Spinal cord (tissue), 10 donors: ENCODE measurements around the gene CYP11A1. TPM values are rescaled to one million over a fixed set of nuclear protein-coding genes. Genes with fewer than 3 reads are reported as not detected.

Experiments
- DNase-seq, 6 donors: peaks; one replicate each; pipeline versions ENCODE4 v3.0.0 to v3.0.0-alpha.2; 2013 to 2015; ENCODE audit warnings: low spot score in 6 of 6, low read depth in 4 of 6
- H3K27ac ChIP-seq: one replicate; pipeline ENCODE4 v1.5.1; 2013; ENCODE audit warnings: low read depth, low read length, control low read depth
- H3K27me3 ChIP-seq: one replicate; pipeline ENCODE4 v1.6.1; 2013; ENCODE audit warnings: low read length; ENCODE audit not compliant: control insufficient read depth, insufficient read depth
- H3K36me3 ChIP-seq: one replicate; pipeline ENCODE4 v1.6.1; 2013; ENCODE audit warnings: low read length; ENCODE audit not compliant: control insufficient read depth, insufficient read depth
- H3K4me1 ChIP-seq: one replicate; pipeline ENCODE4 v1.6.1; 2013; ENCODE audit warnings: low read length; ENCODE audit not compliant: control insufficient read depth, insufficient read depth
- H3K4me3 ChIP-seq: one replicate; pipeline ENCODE4 v1.5.1; 2013; ENCODE audit warnings: low read depth, low read length, control low read depth
- H3K9me3 ChIP-seq: one replicate; pipeline ENCODE4 v1.6.1; 2013; ENCODE audit warnings: low read length; ENCODE audit not compliant: control insufficient read depth, insufficient read depth
- WGBS: methylation state at CpG from one replicate; pipeline ENCODE4 v1.1.5; 2013; ENCODE audit warnings: missing lambda C conversion rate; ENCODE audit not compliant: insufficient coverage; 5-methylcytosine and 5-hydroxymethylcytosine counted together
- polyA plus RNA-seq, 2 donors: library from polyadenylated mRNA; unstranded; fragments of 120-200 nt; gene quantifications; one replicate each; pipeline ENCODE4 v1.2.1, GENCODE V29; 2013; ENCODE audit not compliant: insufficient read length in 2 of 2
- total RNA-seq, 2 donors: library from RNA; depleted of rRNA in 1 of 2; stranded (reverse); fragments of 120-200 nt in 1 of 2; fragments of >200 nt in 1 of 2; gene quantifications; one replicate each; pipeline versions ENCODE4 v1.2.3 to v1.2.4, GENCODE V29; 2013 to 2014
- donor health status: healthy.

The CYP11A1 gene
- total and polyA plus RNA-seq, 4 donors, result 0.89 to 2.1 (median 1.8) TPM

- no peak for DNase-seq
These were observed 15.0 kb downstream of the CYP11A1 start for GRCh38 chr15:74352393-74352910.

GRCh38 chr15:74351670-74352069 is 15.8 kb downstream of the CYP11A1 start:
- H3K4me3 ChIP-seq, result no peak overlapping the region
- H3K9me3 ChIP-seq, result no peaks in the 10 kb centered on the region
- no peaks in the 10 kb centered on the region for H3K4me1 ChIP-seq
- H3K27me3 ChIP-seq, result no peaks in the 10 kb centered on the region
- no peak for DNase-seq
- H3K27ac ChIP-seq, result no peak overlapping the region
- 25% methylated on average over 2 of the region's 3 CpGs for WGBS
- H3K36me3 ChIP-seq, result no peaks in the 10 kb centered on the region

More at GRCh38 chr15:74352393-74352910, 15.0 kb downstream of the CYP11A1 start:
- WGBS, result 88% methylated on average over 3 of the region's 3 CpGs
- Histone ChIP-seq H3K27ac (no peak overlapping the region), H3K9me3 (no peaks in the 10 kb centered on the region), H3K27me3 (no peaks in the 10 kb centered on the region), H3K36me3 (no peaks in the 10 kb centered on the region), H3K4me3 (no peak overlapping the region), H3K4me1 (no peaks in the 10 kb centered on the region)

GRCh38 chr15:74350295-74351275 is 16.9 kb downstream of the CYP11A1 start:
- H3K36me3 ChIP-seq, result no peaks in the 10 kb centered on the region
- H3K9me3 ChIP-seq, result no peaks in the 10 kb centered on the region
- DNase-seq, result no peak
- H3K4me1 ChIP-seq, result no peaks in the 10 kb centered on the region
- 50% methylated on average over 9 of the region's 14 CpGs for WGBS
- no peaks in the 10 kb centered on the region for H3K27me3 ChIP-seq
- no peak overlapping the region for H3K4me3 ChIP-seq
- H3K27ac ChIP-seq, result no peak overlapping the region

GRCh38 chr15:74349241-74349778 is 18.1 kb downstream of the CYP11A1 start:
- H3K27ac ChIP-seq, result no peak overlapping the region
- no peaks in the 10 kb centered on the region for H3K9me3 ChIP-seq
- no peak overlapping the region for H3K4me3 ChIP-seq
- DNase-seq, result peak in 1 of 6 donors; percentile 64
- no peaks in the 10 kb centered on the region for H3K36me3 ChIP-seq
- no peaks in the 10 kb centered on the region for H3K27me3 ChIP-seq
- H3K4me1 ChIP-seq, result no peaks in the 10 kb centered on the region
- 100% methylated on average over 1 of the region's 3 CpGs for WGBS

DNA sequence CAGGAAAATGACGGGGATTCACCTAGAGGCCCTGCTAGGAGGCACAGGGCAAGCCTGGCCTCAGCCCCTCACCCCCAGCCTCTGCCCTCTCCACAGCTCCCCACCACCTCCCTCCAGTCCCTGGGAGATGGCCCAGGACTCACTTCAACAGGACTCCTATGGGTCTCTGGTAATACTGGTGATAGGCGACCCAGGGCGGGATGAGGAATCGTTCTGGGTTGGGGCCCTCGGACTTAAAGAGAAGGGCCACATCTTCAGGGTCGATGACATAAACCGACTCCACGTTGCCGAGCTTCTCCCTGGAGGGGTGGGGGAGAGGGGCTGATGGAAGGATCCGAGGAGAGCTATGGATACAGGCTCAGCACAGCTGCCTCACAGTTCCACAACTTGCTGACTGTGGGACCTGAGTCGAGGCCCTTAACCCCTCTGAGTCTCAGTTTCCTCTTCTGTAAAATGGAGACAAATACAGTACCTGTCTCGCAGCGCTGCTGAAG is 19.6 kb downstream of the CYP11A1 start:
- Histone ChIP-seq H3K4me1 (no peaks in the 10 kb centered on the region), H3K27ac (no peak overlapping the region), H3K36me3 (no peaks in the 10 kb centered on the region), H3K9me3 (no peaks in the 10 kb centered on the region), H3K4me3 (no peak overlapping the region), H3K27me3 (no peaks in the 10 kb centered on the region)
- WGBS, result 93% methylated on average over 9 of the region's 13 CpGs
- no peak for DNase-seq

DNA sequence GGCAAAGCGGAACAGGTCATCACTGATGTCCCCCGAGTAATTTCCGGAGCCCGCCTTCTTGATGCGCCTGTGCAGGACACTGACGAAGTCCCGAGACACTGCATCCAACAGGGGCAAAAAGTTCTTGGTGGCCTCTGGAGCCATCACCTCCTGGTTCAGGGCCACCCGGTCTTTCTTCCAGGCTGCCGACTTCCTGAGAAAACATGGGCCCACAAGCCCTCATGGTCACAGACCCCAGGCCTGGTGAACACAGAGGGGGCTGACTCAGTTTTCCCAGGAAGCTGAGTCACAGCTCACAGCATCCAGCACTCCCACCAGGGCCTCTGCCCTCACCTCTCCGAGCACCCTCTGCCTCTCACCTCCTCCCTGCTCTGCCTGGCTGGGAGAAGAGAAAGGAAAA is 22.4 kb downstream of the CYP11A1 start:
- Histone ChIP-seq H3K9me3 (no peaks in the 10 kb centered on the region), H3K4me3 (no peak overlapping the region), H3K27ac (no peak overlapping the region), H3K27me3 (no peaks in the 10 kb centered on the region), H3K4me1 (no peaks in the 10 kb centered on the region), H3K36me3 (no peaks in the 10 kb centered on the region)
- WGBS, result 87% methylated on average over 9 of the region's 10 CpGs
- DNase-seq, result no peak

DNA sequence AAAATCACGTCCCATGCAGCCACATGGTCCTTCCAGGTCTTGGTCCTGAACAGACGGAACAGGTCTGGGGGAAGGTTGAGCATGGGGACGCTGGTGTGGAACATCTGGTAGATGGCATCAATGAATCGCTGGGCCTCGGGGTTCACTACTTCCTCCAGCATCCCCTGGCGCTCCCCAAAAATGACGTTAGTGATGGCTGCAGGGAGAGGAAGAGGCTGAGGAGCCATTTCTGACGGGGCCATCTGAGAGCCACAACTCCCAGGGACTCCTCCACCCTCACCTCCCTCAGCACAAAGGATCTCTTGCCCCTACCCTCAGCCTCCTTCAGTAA is 23.7 kb downstream of the CYP11A1 start:
- WGBS, result 90% methylated on average over 2 of the region's 8 CpGs
- H3K9me3 ChIP-seq, result no peaks in the 10 kb centered on the region
- no peaks in the 10 kb centered on the region for H3K36me3 ChIP-seq
- no peak overlapping the region for H3K27ac ChIP-seq
- H3K4me1 ChIP-seq, result no peaks in the 10 kb centered on the region
- no peak overlapping the region for H3K4me3 ChIP-seq
- DNase-seq, result no peak
- H3K27me3 ChIP-seq, result no peaks in the 10 kb centered on the region

GRCh38 chr15:74343127-74343796 is 24.2 kb downstream of the CYP11A1 start:
- Histone ChIP-seq H3K27ac (no peak overlapping the region), H3K4me3 (no peak overlapping the region), H3K36me3 (no peaks in the 10 kb centered on the region), H3K9me3 (no peaks in the 10 kb centered on the region), H3K4me1 (no peaks in the 10 kb centered on the region), H3K27me3 (no peaks in the 10 kb centered on the region)
- 93% methylated on average over 11 of the region's 14 CpGs for WGBS
- no peak for DNase-seq

- H3K36me3 ChIP-seq, result no peaks in the 10 kb centered on the region
- H3K27me3 ChIP-seq, result no peaks in the 10 kb centered on the region
- no peaks in the 10 kb centered on the region for H3K4me1 ChIP-seq
- H3K9me3 ChIP-seq, result no peaks in the 10 kb centered on the region
- WGBS, result 75% methylated on average over 2 of the region's 4 CpGs
- no peak overlapping the region for H3K27ac ChIP-seq
- no peak overlapping the region for H3K4me3 ChIP-seq
- DNase-seq, result no peak
These were observed 27.3 kb downstream of the CYP11A1 start for GRCh38 chr15:74340150-74340549.
